HG02981 (cell line): Measurements from ENCODE around the gene PEPD.

Experiments
- ATAC-seq: cut with Tn5 transposase; IDR thresholded peaks from one replicate; pipeline ENCODE4 v1.9.1; 2021; ENCODE audit warnings: mild to moderate bottlenecking, moderate library complexity; ENCODE audit not compliant: unreplicated experiment

The PEPD gene

DNA sequence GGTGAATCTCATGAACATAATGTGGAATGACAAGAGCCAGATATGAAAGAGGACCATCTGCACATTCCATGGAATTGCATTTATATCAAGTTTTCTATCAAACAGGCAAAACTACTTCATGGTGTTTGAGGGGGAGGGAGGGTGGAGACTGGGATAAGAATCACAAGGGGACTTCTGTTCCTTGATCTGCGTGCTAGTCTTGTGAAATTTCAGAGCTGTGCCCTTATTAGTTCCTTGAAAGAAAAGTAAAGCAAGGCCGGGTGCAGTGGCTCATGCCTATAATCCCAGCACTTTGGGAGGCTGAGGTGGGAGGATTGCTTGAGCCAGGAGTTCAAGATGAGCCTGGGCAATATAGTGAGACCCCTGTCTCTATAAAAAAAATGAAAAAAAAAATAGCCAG is 178.3 kb downstream of the PEPD start:
- no peak for ATAC-seq

DNA sequence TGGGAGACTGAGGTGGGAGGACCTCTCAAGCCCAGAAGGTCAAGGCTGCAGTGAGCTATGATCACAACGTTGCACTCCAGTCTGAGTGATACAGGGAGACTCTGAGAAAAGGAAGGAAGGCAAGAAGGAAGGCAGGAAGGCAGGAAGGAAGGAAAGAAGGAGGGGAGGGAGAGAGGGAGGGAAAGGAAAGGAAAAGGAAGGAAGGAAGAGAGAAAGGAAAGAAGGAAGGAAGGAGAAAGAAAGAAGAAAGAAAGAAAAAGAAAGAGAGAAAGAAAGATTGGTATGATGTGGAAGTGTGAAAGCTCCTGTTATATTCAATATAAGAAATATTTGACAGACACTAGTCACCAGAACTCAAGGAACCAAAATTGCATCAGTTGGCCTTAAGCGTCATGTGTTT is 180.6 kb downstream of the PEPD start:
- no peak for ATAC-seq

DNA sequence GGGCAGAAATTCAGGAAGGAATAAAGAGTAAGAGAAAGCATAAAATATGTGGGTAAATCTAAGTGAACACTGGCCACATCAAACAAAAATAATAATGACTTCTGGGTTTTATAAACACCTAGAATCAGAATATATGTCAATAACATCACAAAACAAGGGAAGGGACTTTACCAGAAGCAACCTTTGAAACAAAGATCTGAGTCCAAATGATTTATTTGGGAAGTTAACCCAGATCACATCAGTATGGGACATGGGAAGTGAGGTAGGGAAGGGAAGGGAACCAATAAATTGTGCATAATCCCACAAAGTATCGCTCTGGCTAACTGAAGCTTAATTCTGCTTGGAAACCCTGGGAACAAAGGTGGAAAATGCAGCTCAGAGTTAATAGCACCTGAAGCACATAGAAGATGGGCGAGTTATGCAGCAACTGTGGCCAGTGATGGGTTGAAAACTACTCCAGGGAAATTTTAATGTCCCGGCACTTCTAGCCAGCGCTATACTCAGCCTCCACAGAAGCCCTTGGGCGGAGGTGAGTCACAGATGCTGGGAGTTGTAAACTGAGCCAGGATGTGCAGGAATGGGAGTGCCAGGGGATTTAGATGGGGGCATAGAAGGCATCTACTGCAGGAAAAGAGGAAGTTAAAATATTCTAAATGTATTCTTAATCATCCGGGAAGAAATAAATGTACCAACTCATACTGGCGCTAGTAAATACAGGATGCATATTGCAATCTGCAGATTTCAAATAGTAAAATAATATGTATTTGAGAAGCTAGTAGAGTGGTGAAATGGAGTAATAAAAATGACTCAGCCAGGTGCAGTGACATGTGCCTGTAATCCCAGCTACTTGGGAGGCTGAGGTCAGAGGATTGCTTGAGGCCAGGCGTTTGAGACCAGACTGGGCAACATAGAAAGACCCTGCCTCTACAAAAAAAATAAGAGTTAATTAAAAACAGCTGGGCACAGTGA is 182.3 kb downstream of the PEPD start:
- ATAC-seq: no peak
